ENCODE results near the gene FANCD2. TPM values are rescaled to one million over a fixed set of nuclear protein-coding genes. Genes with fewer than 3 reads are reported as not detected.
"Not testable (repeated sequence)": the region's sequence is repeated elsewhere in the genome, so short reads cannot be mapped to it uniquely, and the experiment has no call there.

Gene FANCD2
- total and polyA plus RNA-seq, 2 donors = 6.6 to 25.5 TPM

- 98% methylated on average over 9 of the region's 9 CpGs for WGBS
- H3K27me3 ChIP-seq (ENCODE audit: control insufficient read depth in 2 of 2, insufficient read depth in 1 of 2, low read length in 1 of 2) = no peaks in the 10 kb centered on the region
- H3K27ac ChIP-seq (ENCODE audit: low read depth in 1 of 2, low read length in 1 of 2) = no peak overlapping the region
- H3K36me3 ChIP-seq (ENCODE audit: control insufficient read depth in 2 of 2, insufficient read depth in 2 of 2, low read length in 1 of 2) = peaks cover 42 to 44% of the 10 kb centered on the region in 2 donors
- H3K4me3 ChIP-seq (ENCODE audit: low read length in 2 of 2) = no peak overlapping the region
- H3K4me1 ChIP-seq (ENCODE audit: control insufficient read depth in 2 of 2, insufficient read depth in 2 of 2, low read length in 2 of 2) = peaks cover 6 to 18% of the 10 kb centered on the region in 2 donors
- no peaks in the 10 kb centered on the region for H3K9me3 ChIP-seq (ENCODE audit: control insufficient read depth in 2 of 2, insufficient read depth in 1 of 2, low read length in 1 of 2)
- DNase-seq (ENCODE audit: low read depth in 6 of 9, low spot score in 9 of 9) = no peak
Measured at GRCh38 chr3:10021856-10022775, 4.1 kb upstream of the FANCD2 start.

- no peak overlapping the region for H3K4me3 ChIP-seq (ENCODE audit: low read length in 2 of 2)
- no peaks in the 10 kb centered on the region for H3K9me3 ChIP-seq (ENCODE audit: control insufficient read depth in 2 of 2, insufficient read depth in 1 of 2, low read length in 1 of 2)
- H3K36me3 ChIP-seq (ENCODE audit: control insufficient read depth in 2 of 2, insufficient read depth in 2 of 2, low read length in 1 of 2) = peaks cover 32 to 36% of the 10 kb centered on the region in 2 donors
- DNase-seq (ENCODE audit: low read depth in 6 of 9, low spot score in 9 of 9) = no peak
- no peaks in the 10 kb centered on the region for H3K27me3 ChIP-seq (ENCODE audit: control insufficient read depth in 2 of 2, insufficient read depth in 1 of 2, low read length in 1 of 2)
- WGBS = 98% methylated on average over 8 of the region's 8 CpGs
- H3K4me1 ChIP-seq (ENCODE audit: control insufficient read depth in 2 of 2, insufficient read depth in 2 of 2, low read length in 2 of 2) = peaks cover 9 to 22% of the 10 kb centered on the region in 2 donors
- H3K27ac ChIP-seq (ENCODE audit: low read depth in 1 of 2, low read length in 1 of 2) = no peak overlapping the region
Measured at GRCh38 chr3:10023587-10024310, 2.5 kb upstream of the FANCD2 start.

DNA sequence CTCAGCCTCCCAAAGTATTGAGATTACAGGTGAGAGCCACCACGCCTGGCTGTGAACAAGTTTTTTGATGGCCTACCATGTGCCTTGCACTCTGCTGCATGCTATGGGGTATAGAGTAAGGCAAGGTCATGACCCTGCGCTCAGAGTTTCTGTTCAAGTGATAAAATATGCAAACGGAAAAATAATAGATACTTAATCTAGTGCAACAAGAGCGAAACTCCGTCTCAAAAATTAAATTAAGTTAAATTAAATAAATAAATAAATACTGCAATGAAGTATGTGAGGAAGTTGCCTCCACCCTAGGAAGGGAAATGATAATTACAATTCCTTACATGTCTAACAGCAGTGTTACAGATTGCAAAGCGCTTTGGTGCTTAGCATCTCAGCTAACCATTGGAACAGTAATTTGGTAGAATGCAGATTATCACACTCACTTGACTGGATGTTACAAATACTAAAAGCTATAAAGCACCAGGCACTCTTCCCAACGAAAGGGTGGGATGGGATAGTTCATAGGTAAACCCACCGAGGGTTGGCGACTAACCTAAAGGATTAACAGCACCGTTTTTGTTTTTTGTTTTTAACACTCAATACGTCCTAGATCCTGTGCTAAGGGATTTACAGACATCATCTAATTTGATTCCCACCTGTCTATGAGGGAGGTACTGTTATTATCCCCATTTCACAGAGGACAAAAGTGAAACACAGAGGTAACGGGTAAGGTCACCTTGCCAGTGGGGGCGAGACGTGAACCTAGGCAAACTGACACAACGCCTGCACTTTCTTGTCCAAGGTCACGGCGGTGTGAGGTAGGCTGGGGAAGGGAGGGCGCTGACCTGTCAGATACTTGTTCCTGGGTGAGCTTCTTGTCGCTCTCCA is 793 bp upstream of the FANCD2 start:
- H3K4me1 ChIP-seq (ENCODE audit: control insufficient read depth in 2 of 2, insufficient read depth in 2 of 2, low read length in 2 of 2) = peaks cover 9 to 22% of the 10 kb centered on the region in 2 donors
- no peaks in the 10 kb centered on the region for H3K9me3 ChIP-seq (ENCODE audit: control insufficient read depth in 2 of 2, insufficient read depth in 1 of 2, low read length in 1 of 2)
- peak overlapping the region; percentile 67 to 94 for H3K4me3 ChIP-seq (ENCODE audit: low read length in 2 of 2)
- H3K36me3 ChIP-seq (ENCODE audit: control insufficient read depth in 2 of 2, insufficient read depth in 2 of 2, low read length in 1 of 2) = peaks cover 21 to 40% of the 10 kb centered on the region in 2 donors
- DNase-seq (ENCODE audit: low read depth in 6 of 9, low spot score in 9 of 9) = no peak
- WGBS = 33% methylated on average over 19 of the region's 19 CpGs
- H3K27ac ChIP-seq (ENCODE audit: low read depth in 1 of 2, low read length in 1 of 2) = peak overlapping the region; percentile 55 to 82
- H3K27me3 ChIP-seq (ENCODE audit: control insufficient read depth in 2 of 2, insufficient read depth in 1 of 2, low read length in 1 of 2) = no peaks in the 10 kb centered on the region

GRCh38 chr3:10041034-10041433 is 14.8 kb downstream of the FANCD2 start:
- no peak overlapping the region for H3K27ac ChIP-seq (ENCODE audit: low read depth in 1 of 2, low read length in 1 of 2)
- no peak for DNase-seq (ENCODE audit: low read depth in 6 of 9, low spot score in 9 of 9)
- peaks cover 14 to 41% of the 10 kb centered on the region in 2 donors for H3K36me3 ChIP-seq (ENCODE audit: control insufficient read depth in 2 of 2, insufficient read depth in 2 of 2, low read length in 1 of 2)
- H3K9me3 ChIP-seq (ENCODE audit: control insufficient read depth in 2 of 2, insufficient read depth in 1 of 2, low read length in 1 of 2) = no peaks in the 10 kb centered on the region
- H3K4me3 ChIP-seq (ENCODE audit: low read length in 2 of 2) = no peak overlapping the region
- WGBS = 98% methylated on average over 5 of the region's 5 CpGs
- H3K27me3 ChIP-seq (ENCODE audit: control insufficient read depth in 2 of 2, insufficient read depth in 1 of 2, low read length in 1 of 2) = no peaks in the 10 kb centered on the region
- no peaks in the 10 kb centered on the region for H3K4me1 ChIP-seq (ENCODE audit: control insufficient read depth in 2 of 2, insufficient read depth in 2 of 2, low read length in 2 of 2)

DNA sequence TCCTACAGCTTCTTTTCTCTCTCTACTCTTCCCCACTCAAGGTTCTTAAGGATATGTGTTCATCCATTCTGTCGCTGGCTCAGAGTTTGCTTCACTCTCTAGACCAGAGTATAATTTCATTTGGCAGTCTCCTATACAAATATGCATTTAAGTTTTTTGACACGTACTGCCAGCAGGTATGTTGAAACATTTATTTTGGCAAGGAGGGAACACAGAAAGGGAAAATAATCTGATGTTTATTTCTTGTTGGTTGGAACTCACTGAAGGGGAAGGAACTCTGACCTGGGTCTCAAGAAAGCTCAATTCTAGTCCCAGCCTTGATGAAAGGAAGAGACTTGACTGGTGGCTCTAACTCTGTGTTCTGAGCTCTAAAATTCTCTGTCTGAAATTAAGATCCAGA is 21.6 kb downstream of the FANCD2 start:
- Histone ChIP-seq H3K9me3 (ENCODE audit: control insufficient read depth in 2 of 2, insufficient read depth in 1 of 2, low read length in 1 of 2) (no peaks in the 10 kb centered on the region), H3K4me1 (ENCODE audit: control insufficient read depth in 2 of 2, insufficient read depth in 2 of 2, low read length in 2 of 2) (no peaks in the 10 kb centered on the region), H3K27ac (ENCODE audit: low read depth in 1 of 2, low read length in 1 of 2) (no peak overlapping the region), H3K27me3 (ENCODE audit: control insufficient read depth in 2 of 2, insufficient read depth in 1 of 2, low read length in 1 of 2) (no peaks in the 10 kb centered on the region), H3K4me3 (ENCODE audit: low read length in 2 of 2) (no peak overlapping the region), H3K36me3 (ENCODE audit: control insufficient read depth in 2 of 2, insufficient read depth in 2 of 2, low read length in 1 of 2) (peaks cover 4 to 10% of the 10 kb centered on the region in 2 donors)
- 80% methylated on average over 2 of the region's 2 CpGs for WGBS
- DNase-seq (ENCODE audit: low read depth in 6 of 9, low spot score in 9 of 9) = no peak

DNA sequence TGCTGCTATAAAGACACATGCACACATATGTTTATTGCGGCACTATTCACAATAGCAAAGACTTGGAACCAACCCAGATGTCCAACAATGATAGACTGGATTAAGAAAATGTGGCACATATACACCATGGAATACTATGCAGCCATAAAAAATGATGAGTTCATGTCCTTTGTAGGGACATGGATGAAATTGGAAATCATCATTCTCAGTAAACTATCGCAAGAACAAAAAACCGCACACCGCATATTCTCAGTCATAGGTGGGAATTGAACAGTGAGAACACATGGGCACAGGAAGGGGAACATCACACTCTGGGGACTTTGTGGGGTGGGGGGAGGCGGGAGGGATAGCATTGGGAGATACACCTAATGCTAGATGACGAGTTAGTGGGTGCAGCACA is 26.8 kb downstream of the FANCD2 start:
- not testable (repeated sequence) for H3K27me3 ChIP-seq (ENCODE audit: control insufficient read depth in 2 of 2, insufficient read depth in 1 of 2, low read length in 1 of 2); H3K4me1 ChIP-seq (ENCODE audit: control insufficient read depth in 2 of 2, insufficient read depth in 2 of 2, low read length in 2 of 2); H3K4me3 ChIP-seq (ENCODE audit: low read length in 2 of 2); DNase-seq (ENCODE audit: low read depth in 6 of 9, low spot score in 9 of 9); H3K9me3 ChIP-seq (ENCODE audit: control insufficient read depth in 2 of 2, insufficient read depth in 1 of 2, low read length in 1 of 2); H3K27ac ChIP-seq (ENCODE audit: low read depth in 1 of 2, low read length in 1 of 2); H3K36me3 ChIP-seq (ENCODE audit: control insufficient read depth in 2 of 2, insufficient read depth in 2 of 2, low read length in 1 of 2)
- 96% methylated on average over 5 of the region's 6 CpGs for WGBS

DNA sequence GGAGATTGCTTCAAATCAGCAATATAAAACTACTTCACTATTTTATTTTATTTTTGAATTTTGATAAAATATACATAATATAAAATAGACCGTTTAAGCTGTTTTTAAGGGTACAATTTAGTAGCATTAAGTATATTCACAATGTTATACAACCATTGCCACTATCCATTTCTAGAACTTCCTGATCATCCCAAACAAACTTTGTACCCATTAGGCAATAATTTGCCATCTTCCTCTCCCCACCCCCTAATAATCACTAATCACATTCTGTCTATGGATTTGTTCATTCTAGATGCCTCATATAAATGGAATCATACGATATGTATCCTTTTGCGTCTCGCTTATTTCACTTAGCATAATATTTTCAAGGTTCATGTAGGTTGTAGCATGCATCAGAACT is 28.9 kb downstream of the FANCD2 start:
- no peak overlapping the region for H3K27ac ChIP-seq (ENCODE audit: low read depth in 1 of 2, low read length in 1 of 2)
- H3K36me3 ChIP-seq (ENCODE audit: control insufficient read depth in 2 of 2, insufficient read depth in 2 of 2, low read length in 1 of 2) = peaks cover 0 to 7% of the 10 kb centered on the region in 2 donors
- no peaks in the 10 kb centered on the region for H3K9me3 ChIP-seq (ENCODE audit: control insufficient read depth in 2 of 2, insufficient read depth in 1 of 2, low read length in 1 of 2)
- DNase-seq (ENCODE audit: low read depth in 6 of 9, low spot score in 9 of 9) = no peak
- no peaks in the 10 kb centered on the region for H3K4me1 ChIP-seq (ENCODE audit: control insufficient read depth in 2 of 2, insufficient read depth in 2 of 2, low read length in 2 of 2)
- H3K4me3 ChIP-seq (ENCODE audit: low read length in 2 of 2) = no peak overlapping the region
- no peaks in the 10 kb centered on the region for H3K27me3 ChIP-seq (ENCODE audit: control insufficient read depth in 2 of 2, insufficient read depth in 1 of 2, low read length in 1 of 2)
- 99% methylated on average over 4 of the region's 4 CpGs for WGBS

GRCh38 chr3:10070077-10070476 is 43.8 kb downstream of the FANCD2 start:
- not testable (repeated sequence) for H3K4me3 ChIP-seq (ENCODE audit: low read length in 2 of 2); H3K9me3 ChIP-seq (ENCODE audit: control insufficient read depth in 2 of 2, insufficient read depth in 1 of 2, low read length in 1 of 2); DNase-seq (ENCODE audit: low read depth in 6 of 9, low spot score in 9 of 9); H3K4me1 ChIP-seq (ENCODE audit: control insufficient read depth in 2 of 2, insufficient read depth in 2 of 2, low read length in 2 of 2); H3K27me3 ChIP-seq (ENCODE audit: control insufficient read depth in 2 of 2, insufficient read depth in 1 of 2, low read length in 1 of 2); H3K27ac ChIP-seq (ENCODE audit: low read depth in 1 of 2, low read length in 1 of 2)
- WGBS = over 99% methylated on average over 26 of the region's 33 CpGs
- H3K36me3 ChIP-seq (ENCODE audit: control insufficient read depth in 2 of 2, insufficient read depth in 2 of 2, low read length in 1 of 2) = peaks cover 8 to 17% of the 10 kb centered on the region in 2 donors
